HCT116 (cell line): Measurements from ENCODE around the gene PDE12. TPM values are rescaled to one million over a fixed set of nuclear protein-coding genes. Genes with fewer than 3 reads are reported as not detected.

Source experiments
- ATAC-seq: fragments of 200-7000 bp; cut with Tn5 transposase; 2 replicates; pipeline ENCODE4 v1.9.1; 2020; ENCODE audit warnings: mild to moderate bottlenecking, moderate library complexity
- BruUV-seq: library from RNA; stranded (reverse); fragments of 400-500 nt; replicated peaks from 2 replicates; lab custom pipeline; 2021; lab: Mats Ljungman, UMichigan
- CTCF ChIA-PET: fragments of 300-600 bp; sonication (Branson Sonifier 250); formaldehyde crosslinking; loops from one replicate; lab custom pipeline; 2021; ENCODE audit warnings: antibody characterized with exemption; lab: Charles Lee
- POLR2A ChIA-PET: fragments of 300-600, 350-600 bp; sonication (Branson Sonifier 250); formaldehyde crosslinking; loops from one replicate; lab custom pipeline; 2021; ENCODE audit warnings: antibody characterized with exemption; lab: Charles Lee
- RAD21 ChIA-PET, 2 experiments: fragments of 300-600 bp; sonication (Branson Sonifier 250); formaldehyde crosslinking; loops; one replicate each; lab custom pipeline; 2023; ENCODE audit warnings: low total read pairs in 2 of 2; ENCODE audit not compliant: uncharacterized antibody in 2 of 2, unreplicated experiment in 2 of 2, low non-redundant PET in 1 of 2; lab: Charles Lee
- DNase-seq: peaks from one replicate; pipeline ENCODE4 v3.0.0-alpha.2; 2010; ENCODE audit warnings: low read depth, low spot score
- H2AFZ ChIP-seq: fragments of 200-600 bp; shearing (Covaris generic), sonication (generic); 2 replicates; pipeline ENCODE4 v1.6.1; 2017; ENCODE audit warnings: low read depth, mixed run types, mixed read lengths, antibody characterized with exemption, low read length; ENCODE audit not compliant: poor library complexity, severe bottlenecking
- H3K27ac ChIP-seq: 2 replicates; pipeline ENCODE4 v1.5.1; 2012; ENCODE audit warnings: low read depth, low read length
- H3K27me3 ChIP-seq: fragments of 200-600 bp; sonication (generic); 2 replicates; pipeline ENCODE4 v1.6.1; 2016; ENCODE audit warnings: mixed run types, low read length, mixed read lengths; ENCODE audit not compliant: insufficient read depth
- H3K36me3 ChIP-seq, 2 experiments: fragments of 200-500 bp in 1 of 2; fragments of 200-600 bp in 1 of 2; sonication (Bioruptor generic) in 1 of 2; sonication (generic) in 1 of 2; 2 replicates each; pipeline versions ENCODE4 v1.5.1 to v1.6.1; 2014 to 2016; ENCODE audit warnings: low read length in 2 of 2, inconsistent platforms in 1 of 2, mixed read lengths in 1 of 2, mixed run types in 1 of 2; ENCODE audit not compliant: insufficient read depth in 2 of 2, control insufficient read depth in 1 of 2
- H3K4me1 ChIP-seq, 2 experiments: fragments of 200-600 bp in 1 of 2; sonication (generic) in 1 of 2; 2 replicates each; pipeline versions ENCODE4 v1.5.1 to v1.6.1; 2012 to 2017; ENCODE audit warnings: low read length in 2 of 2, inconsistent platforms in 1 of 2, mild to moderate bottlenecking in 1 of 2, mixed read lengths in 1 of 2, mixed run types in 1 of 2, moderate library complexity in 1 of 2; ENCODE audit not compliant: insufficient read depth in 2 of 2, control insufficient read depth in 1 of 2
- H3K4me2 ChIP-seq: fragments of 200-600 bp; sonication (generic); 2 replicates; pipeline ENCODE4 v1.6.1; 2017; ENCODE audit warnings: mixed run types, low read length, mixed read lengths
- H3K4me3 ChIP-seq, 2 experiments: fragments of 200-600 bp in 1 of 2; sonication (generic) in 1 of 2; replicated peaks in 1 of 2; 2 replicates each; pipeline ENCODE4 v1.5.1; 2011 to 2016; ENCODE audit warnings: low read length in 2 of 2, control low read depth in 1 of 2, low read depth in 1 of 2, mild to moderate bottlenecking in 1 of 2, mixed read lengths in 1 of 2, mixed run types in 1 of 2
- H3K79me2 ChIP-seq: fragments of 200-600 bp; sonication (generic); 2 replicates; pipeline ENCODE4 v1.6.1; 2017; ENCODE audit warnings: mild to moderate bottlenecking, mixed run types, low read length, moderate library complexity, mixed read lengths; ENCODE audit not compliant: insufficient read depth
- H3K9ac ChIP-seq: fragments of 200-600 bp; sonication (generic); 2 replicates; pipeline ENCODE4 v1.6.1; 2016; ENCODE audit warnings: low read length, mixed read lengths
- H3K9me2 ChIP-seq: fragments of 200-600 bp; sonication (generic), shearing (Covaris generic); 2 replicates; pipeline ENCODE4 v1.6.1; 2017; ENCODE audit warnings: mixed run types, mild to moderate bottlenecking, moderate library complexity; ENCODE audit not compliant: insufficient read depth
- H3K9me3 ChIP-seq, 2 experiments: fragments of 200-500 bp in 1 of 2; fragments of 200-600 bp in 1 of 2; sonication (Bioruptor generic) in 1 of 2; sonication (generic) in 1 of 2; 2 replicates each; pipeline ENCODE4 v1.6.1; 2014 to 2017; ENCODE audit warnings: low read length in 2 of 2, mixed read lengths in 2 of 2, inconsistent platforms in 1 of 2, low read depth in 1 of 2, mild to moderate bottlenecking in 1 of 2, mixed run types in 1 of 2, moderate library complexity in 1 of 2; ENCODE audit not compliant: control insufficient read depth in 1 of 2, insufficient read depth in 1 of 2
- H4K20me1 ChIP-seq: fragments of 200-600 bp; sonication (generic), shearing (Covaris generic); 2 replicates; pipeline ENCODE4 v1.6.1; 2017; ENCODE audit warnings: mixed run types, mild to moderate bottlenecking, moderate library complexity; ENCODE audit not compliant: insufficient read depth
- FOSL1 ChIP-seq: IDR thresholded peaks from 2 replicates; pipeline ENCODE4 v1.6.1; 2012; ENCODE audit warnings: low read depth
- POLR2A ChIP-seq: IDR thresholded peaks from 2 replicates; pipeline ENCODE4 v1.7.0; 2011; ENCODE audit warnings: borderline replicate concordance; ENCODE audit not compliant: insufficient read depth, insufficient read length; ENCODE audit errors: extremely low read depth
- POLR2AphosphoS5 ChIP-seq: IDR thresholded peaks from 2 replicates; pipeline ENCODE4 v1.6.1; 2011; ENCODE audit warnings: mild to moderate bottlenecking, low read depth, low read length, moderate library complexity
- RAD21 ChIP-seq: IDR thresholded peaks from 2 replicates; pipeline ENCODE4 v1.6.1; 2012; ENCODE audit warnings: low read depth, mild to moderate bottlenecking
- SIN3A ChIP-seq: IDR thresholded peaks from 2 replicates; pipeline ENCODE4 v1.6.1; 2012; ENCODE audit warnings: low read depth
- SP1 ChIP-seq: IDR thresholded peaks from 2 replicates; pipeline ENCODE4 v1.6.1; 2012; ENCODE audit warnings: low read depth
- SRF ChIP-seq: IDR thresholded peaks from 2 replicates; pipeline ENCODE4 v1.6.1; 2012; ENCODE audit warnings: low read depth
- TCF7L2 ChIP-seq: IDR thresholded peaks from 2 replicates; pipeline ENCODE4 v1.7.0; 2011; ENCODE audit warnings: borderline replicate concordance, inconsistent platforms; ENCODE audit not compliant: insufficient read depth, insufficient read length; ENCODE audit errors: extremely low read depth
- ZNF274 ChIP-seq: fragments of 200-500 bp; sonication (Bioruptor generic); IDR thresholded peaks from 2 replicates; pipeline ENCODE4 v1.6.1; 2014; ENCODE audit warnings: mild to moderate bottlenecking, low read depth, low read length, inconsistent platforms
- intact Hi-C: fragments of 100-400 bp; cut with micrococcal nuclease; formaldehyde crosslinking; loops from 2 replicates; pipeline ENCODE4 v1.10.0; 2022
- total RNA-seq: library from RNA; stranded (reverse); gene quantifications from one replicate; pipeline ENCODE4 v1.2.1, GENCODE V29; 2021; ENCODE audit not compliant: unreplicated experiment
- TF ChIP-seq, protein P1 (sequence below): IDR thresholded peaks from 2 replicates; pipeline ENCODE4 v1.6.1; 2012
- TF ChIP-seq, protein P2 (sequence below): IDR thresholded peaks from 2 replicates; pipeline ENCODE4 v1.6.1; 2012; ENCODE audit warnings: low read depth
- TF ChIP-seq, protein P3 (sequence below), 3 experiments: fragments of 200-600 bp in 1 of 3; sonication (generic) in 1 of 3; IDR thresholded peaks in 2 of 3; conservative IDR thresholded peaks in 1 of 3; 2 replicates each; pipeline ENCODE4 v1.5.1; 2012 to 2017; ENCODE audit warnings: low read depth in 2 of 3, low read length in 2 of 3, antibody characterized with exemption in 1 of 3, borderline replicate concordance in 1 of 3, control low read depth in 1 of 3, mild to moderate bottlenecking in 1 of 3, mixed read lengths in 1 of 3, mixed run types in 1 of 3, moderate library complexity in 1 of 3; ENCODE audit not compliant: insufficient read depth in 1 of 3
- TF ChIP-seq, protein P4 (sequence below): IDR thresholded peaks from 2 replicates; pipeline ENCODE4 v1.6.1; 2012

PDE12 gene
- total RNA-seq, 1 experiment from 2014 or later: 28.3 TPM

DNA sequence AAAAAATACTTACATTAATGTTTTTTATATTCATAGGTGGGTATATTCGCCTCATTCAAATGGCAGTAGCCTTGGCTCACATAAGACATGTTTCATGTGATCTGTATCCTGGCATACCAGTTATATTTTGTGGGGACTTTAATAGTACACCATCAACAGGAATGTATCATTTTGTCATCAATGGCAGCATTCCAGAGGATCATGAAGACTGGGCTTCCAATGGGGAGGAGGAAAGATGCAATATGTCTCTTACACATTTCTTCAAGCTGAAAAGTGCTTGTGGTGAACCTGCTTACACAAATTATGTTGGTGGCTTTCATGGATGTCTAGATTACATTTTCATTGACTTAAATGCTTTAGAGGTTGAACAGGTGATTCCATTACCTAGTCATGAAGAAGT, 3.5 kb downstream of the PDE12 start:
- no peak overlapping the region for H2AFZ ChIP-seq
- DNase-seq: no peak
- H3K36me3 ChIP-seq: peaks cover 20 to 22% of the 10 kb centered on the region in 2 experiments
- no peaks in the 10 kb centered on the region; the same call in 1 of the 2 replicates for H4K20me1 ChIP-seq
- H3K27ac ChIP-seq: no peak overlapping the region
- no peak overlapping the region for H3K9ac ChIP-seq
- no peaks in the 10 kb centered on the region for H3K9me3 ChIP-seq
- H3K79me2 ChIP-seq: peaks cover 83% of the 10 kb centered on the region
- no peaks in the 10 kb centered on the region for H3K9me2 ChIP-seq
- TF ChIP-seq RAD21 (no peak), FOSL1 (no peak), POLR2AphosphoS5 (no peak), SIN3A (no peak), SRF (no peak), SP1 (no peak), TCF7L2 (no peak), POLR2A (no peak), ZNF274 (no peak)
- TF ChIP-seq, protein P1, sequence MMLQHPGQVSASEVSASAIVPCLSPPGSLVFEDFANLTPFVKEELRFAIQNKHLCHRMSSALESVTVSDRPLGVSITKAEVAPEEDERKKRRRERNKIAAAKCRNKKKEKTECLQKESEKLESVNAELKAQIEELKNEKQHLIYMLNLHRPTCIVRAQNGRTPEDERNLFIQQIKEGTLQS: no peak
- TF ChIP-seq, protein P2, sequence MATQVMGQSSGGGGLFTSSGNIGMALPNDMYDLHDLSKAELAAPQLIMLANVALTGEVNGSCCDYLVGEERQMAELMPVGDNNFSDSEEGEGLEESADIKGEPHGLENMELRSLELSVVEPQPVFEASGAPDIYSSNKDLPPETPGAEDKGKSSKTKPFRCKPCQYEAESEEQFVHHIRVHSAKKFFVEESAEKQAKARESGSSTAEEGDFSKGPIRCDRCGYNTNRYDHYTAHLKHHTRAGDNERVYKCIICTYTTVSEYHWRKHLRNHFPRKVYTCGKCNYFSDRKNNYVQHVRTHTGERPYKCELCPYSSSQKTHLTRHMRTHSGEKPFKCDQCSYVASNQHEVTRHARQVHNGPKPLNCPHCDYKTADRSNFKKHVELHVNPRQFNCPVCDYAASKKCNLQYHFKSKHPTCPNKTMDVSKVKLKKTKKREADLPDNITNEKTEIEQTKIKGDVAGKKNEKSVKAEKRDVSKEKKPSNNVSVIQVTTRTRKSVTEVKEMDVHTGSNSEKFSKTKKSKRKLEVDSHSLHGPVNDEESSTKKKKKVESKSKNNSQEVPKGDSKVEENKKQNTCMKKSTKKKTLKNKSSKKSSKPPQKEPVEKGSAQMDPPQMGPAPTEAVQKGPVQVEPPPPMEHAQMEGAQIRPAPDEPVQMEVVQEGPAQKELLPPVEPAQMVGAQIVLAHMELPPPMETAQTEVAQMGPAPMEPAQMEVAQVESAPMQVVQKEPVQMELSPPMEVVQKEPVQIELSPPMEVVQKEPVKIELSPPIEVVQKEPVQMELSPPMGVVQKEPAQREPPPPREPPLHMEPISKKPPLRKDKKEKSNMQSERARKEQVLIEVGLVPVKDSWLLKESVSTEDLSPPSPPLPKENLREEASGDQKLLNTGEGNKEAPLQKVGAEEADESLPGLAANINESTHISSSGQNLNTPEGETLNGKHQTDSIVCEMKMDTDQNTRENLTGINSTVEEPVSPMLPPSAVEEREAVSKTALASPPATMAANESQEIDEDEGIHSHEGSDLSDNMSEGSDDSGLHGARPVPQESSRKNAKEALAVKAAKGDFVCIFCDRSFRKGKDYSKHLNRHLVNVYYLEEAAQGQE: no peak
- TF ChIP-seq, protein P3, sequence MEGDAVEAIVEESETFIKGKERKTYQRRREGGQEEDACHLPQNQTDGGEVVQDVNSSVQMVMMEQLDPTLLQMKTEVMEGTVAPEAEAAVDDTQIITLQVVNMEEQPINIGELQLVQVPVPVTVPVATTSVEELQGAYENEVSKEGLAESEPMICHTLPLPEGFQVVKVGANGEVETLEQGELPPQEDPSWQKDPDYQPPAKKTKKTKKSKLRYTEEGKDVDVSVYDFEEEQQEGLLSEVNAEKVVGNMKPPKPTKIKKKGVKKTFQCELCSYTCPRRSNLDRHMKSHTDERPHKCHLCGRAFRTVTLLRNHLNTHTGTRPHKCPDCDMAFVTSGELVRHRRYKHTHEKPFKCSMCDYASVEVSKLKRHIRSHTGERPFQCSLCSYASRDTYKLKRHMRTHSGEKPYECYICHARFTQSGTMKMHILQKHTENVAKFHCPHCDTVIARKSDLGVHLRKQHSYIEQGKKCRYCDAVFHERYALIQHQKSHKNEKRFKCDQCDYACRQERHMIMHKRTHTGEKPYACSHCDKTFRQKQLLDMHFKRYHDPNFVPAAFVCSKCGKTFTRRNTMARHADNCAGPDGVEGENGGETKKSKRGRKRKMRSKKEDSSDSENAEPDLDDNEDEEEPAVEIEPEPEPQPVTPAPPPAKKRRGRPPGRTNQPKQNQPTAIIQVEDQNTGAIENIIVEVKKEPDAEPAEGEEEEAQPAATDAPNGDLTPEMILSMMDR (IDR thresholded peaks at IDR 0.05 in 2 of 3, conservative IDR thresholded peaks at IDR 0.05 in 1 of 3; ENCODE audit: borderline replicate concordance in 1 of 3, insufficient read depth in 1 of 3, low read depth in 2 of 3, low read length in 2 of 3): no peak
- TF ChIP-seq, protein P4, sequence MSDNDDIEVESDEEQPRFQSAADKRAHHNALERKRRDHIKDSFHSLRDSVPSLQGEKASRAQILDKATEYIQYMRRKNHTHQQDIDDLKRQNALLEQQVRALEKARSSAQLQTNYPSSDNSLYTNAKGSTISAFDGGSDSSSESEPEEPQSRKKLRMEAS: no peak
- TF ChIP-seq, all 23 proteins: peak for 0
- ChIA-PET CTCF (no interaction called here), RAD21 (no interaction called here), POLR2A (no interaction called here)
- peaks cover 6 to 26% of the 10 kb centered on the region in 2 experiments; a peak in 3 of 4 replicates for H3K4me1 ChIP-seq
- H3K4me2 ChIP-seq: no peak overlapping the region
- no peak overlapping the region for H3K4me3 ChIP-seq
- intact Hi-C loops: no loop called here
- no peaks in the 10 kb centered on the region for H3K27me3 ChIP-seq
- TSS peak; percentile 15 for BruUV-seq
- ATAC-seq: no peak
